Suprapubic skin (tissue), 4 donors: ENCODE data around the gene VCAN.

Experiments
- EP300 ChIP-seq: sonication (generic); formaldehyde crosslinking; IDR thresholded peaks from one replicate; pipeline ENCODE4 v1.6.1; 2017; ENCODE audit warnings: antibody characterized with exemption
- POLR2A ChIP-seq, 2 donors: fragments of 450-650 bp; IDR thresholded peaks; one replicate each; pipeline ENCODE4 v1.6.1; 2017; ENCODE audit warnings: antibody characterized with exemption in 2 of 2, mild to moderate bottlenecking in 2 of 2, moderate library complexity in 2 of 2
- POLR2AphosphoS5 ChIP-seq, 3 donors: sonication (generic); formaldehyde crosslinking; IDR thresholded peaks; one replicate each; pipeline ENCODE4 v1.6.1; 2017; ENCODE audit warnings: antibody characterized with exemption in 3 of 3
- TF ChIP-seq, protein P1 (sequence below), 2 donors: fragments of 200-600 bp in 1 of 2; fragments of 450-650 bp in 1 of 2; sonication (generic) in 1 of 2; IDR thresholded peaks; one replicate each; pipeline ENCODE4 v1.5.1; 2016 to 2019; ENCODE audit warnings: antibody characterized with exemption in 2 of 2, mild to moderate bottlenecking in 1 of 2, moderate library complexity in 1 of 2

GRCh38 chr5:83530193-83530592 is 58.6 kb downstream of the VCAN start:
- TF ChIP-seq EP300 (no peak), POLR2AphosphoS5 (IDR thresholded peaks at IDR 0.05) (no peak), POLR2A (IDR thresholded peaks at IDR 0.05) (no peak)
- TF ChIP-seq, protein P1, sequence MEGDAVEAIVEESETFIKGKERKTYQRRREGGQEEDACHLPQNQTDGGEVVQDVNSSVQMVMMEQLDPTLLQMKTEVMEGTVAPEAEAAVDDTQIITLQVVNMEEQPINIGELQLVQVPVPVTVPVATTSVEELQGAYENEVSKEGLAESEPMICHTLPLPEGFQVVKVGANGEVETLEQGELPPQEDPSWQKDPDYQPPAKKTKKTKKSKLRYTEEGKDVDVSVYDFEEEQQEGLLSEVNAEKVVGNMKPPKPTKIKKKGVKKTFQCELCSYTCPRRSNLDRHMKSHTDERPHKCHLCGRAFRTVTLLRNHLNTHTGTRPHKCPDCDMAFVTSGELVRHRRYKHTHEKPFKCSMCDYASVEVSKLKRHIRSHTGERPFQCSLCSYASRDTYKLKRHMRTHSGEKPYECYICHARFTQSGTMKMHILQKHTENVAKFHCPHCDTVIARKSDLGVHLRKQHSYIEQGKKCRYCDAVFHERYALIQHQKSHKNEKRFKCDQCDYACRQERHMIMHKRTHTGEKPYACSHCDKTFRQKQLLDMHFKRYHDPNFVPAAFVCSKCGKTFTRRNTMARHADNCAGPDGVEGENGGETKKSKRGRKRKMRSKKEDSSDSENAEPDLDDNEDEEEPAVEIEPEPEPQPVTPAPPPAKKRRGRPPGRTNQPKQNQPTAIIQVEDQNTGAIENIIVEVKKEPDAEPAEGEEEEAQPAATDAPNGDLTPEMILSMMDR (IDR thresholded peaks at IDR 0.05) = no peak
